HFF-Myc (cell line): ENCODE data around the gene DLG1.

Experiments
- DNase-seq: peaks from one replicate; pipeline ENCODE4 v3.0.0-alpha.2; 2011; ENCODE audit warnings: low read depth; ENCODE audit errors: extremely low read depth
- H3K4me3 ChIP-seq: replicated peaks from 2 replicates; pipeline ENCODE4 v1.5.1; 2011; ENCODE audit warnings: low read depth, mild to moderate bottlenecking, control low read depth, low read length
- TF ChIP-seq, protein P1 (sequence below): IDR thresholded peaks from 2 replicates; pipeline ENCODE4 v1.5.1; 2012; ENCODE audit warnings: mild to moderate bottlenecking, low read depth, low read length, control low read depth; ENCODE audit errors: missing control alignments

Gene DLG1

GRCh38 chr3:197181741-197182140 lies 116.7 kb downstream of the DLG1 start:
- DNase-seq, result no peak
- TF ChIP-seq, protein P1, sequence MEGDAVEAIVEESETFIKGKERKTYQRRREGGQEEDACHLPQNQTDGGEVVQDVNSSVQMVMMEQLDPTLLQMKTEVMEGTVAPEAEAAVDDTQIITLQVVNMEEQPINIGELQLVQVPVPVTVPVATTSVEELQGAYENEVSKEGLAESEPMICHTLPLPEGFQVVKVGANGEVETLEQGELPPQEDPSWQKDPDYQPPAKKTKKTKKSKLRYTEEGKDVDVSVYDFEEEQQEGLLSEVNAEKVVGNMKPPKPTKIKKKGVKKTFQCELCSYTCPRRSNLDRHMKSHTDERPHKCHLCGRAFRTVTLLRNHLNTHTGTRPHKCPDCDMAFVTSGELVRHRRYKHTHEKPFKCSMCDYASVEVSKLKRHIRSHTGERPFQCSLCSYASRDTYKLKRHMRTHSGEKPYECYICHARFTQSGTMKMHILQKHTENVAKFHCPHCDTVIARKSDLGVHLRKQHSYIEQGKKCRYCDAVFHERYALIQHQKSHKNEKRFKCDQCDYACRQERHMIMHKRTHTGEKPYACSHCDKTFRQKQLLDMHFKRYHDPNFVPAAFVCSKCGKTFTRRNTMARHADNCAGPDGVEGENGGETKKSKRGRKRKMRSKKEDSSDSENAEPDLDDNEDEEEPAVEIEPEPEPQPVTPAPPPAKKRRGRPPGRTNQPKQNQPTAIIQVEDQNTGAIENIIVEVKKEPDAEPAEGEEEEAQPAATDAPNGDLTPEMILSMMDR, result no peak
- H3K4me3 ChIP-seq, result no peak overlapping the region

- no peak for DNase-seq
- TF ChIP-seq, protein P1, result no peak
- no peak overlapping the region for H3K4me3 ChIP-seq
Measured at GRCh38 chr3:197178998-197179397, 119.4 kb downstream of the DLG1 start.

GRCh38 chr3:197175503-197175902 lies 122.9 kb downstream of the DLG1 start:
- no peak overlapping the region for H3K4me3 ChIP-seq
- no peak for DNase-seq
- TF ChIP-seq, protein P1, result no peak

- TF ChIP-seq, protein P1, result no peak
- H3K4me3 ChIP-seq, result no peak overlapping the region
Measured at GRCh38 chr3:197174927-197175326, 123.5 kb downstream of the DLG1 start.

GRCh38 chr3:197173620-197174019 lies 124.8 kb downstream of the DLG1 start:
- TF ChIP-seq, protein P1, result no peak
- DNase-seq, result no peak
- H3K4me3 ChIP-seq, result no peak overlapping the region

More at GRCh38 chr3:197174927-197175326, 123.5 kb downstream of the DLG1 start:
- no peak for DNase-seq

GRCh38 chr3:197171481-197172067 lies 126.8 kb downstream of the DLG1 start:
- TF ChIP-seq, protein P1, result no peak
- no peak overlapping the region for H3K4me3 ChIP-seq
- DNase-seq, result no peak

GRCh38 chr3:197169028-197169427 lies 129.4 kb downstream of the DLG1 start:
- H3K4me3 ChIP-seq, result no peak overlapping the region
- DNase-seq, result no peak
- TF ChIP-seq, protein P1, result no peak
